GM12872 (cell line): ENCODE data around the gene DLK1.

Source experiments
- CTCF ChIP-seq: IDR thresholded peaks from 3 replicates; pipeline ENCODE4 v1.5.1; 2011; ENCODE audit warnings: low read depth, mild to moderate bottlenecking, low read length, moderate library complexity; ENCODE audit not compliant: insufficient read depth

Gene DLK1

GRCh38 chr14:100765991-100766390 lies 39.3 kb downstream of the DLK1 start:
- no peak for TF ChIP-seq CTCF

GRCh38 chr14:100767003-100767787 lies 40.5 kb downstream of the DLK1 start:
- TF ChIP-seq CTCF, result no peak

GRCh38 chr14:100767788-100768536 lies 41.3 kb downstream of the DLK1 start:
- TF ChIP-seq CTCF, result no peak

- TF ChIP-seq CTCF, result no peak
Observed at GRCh38 chr14:100769035-100769939, 42.6 kb downstream of the DLK1 start.

GRCh38 chr14:100770046-100770445 lies 43.4 kb downstream of the DLK1 start:
- TF ChIP-seq CTCF, result no peak

GRCh38 chr14:100770605-100771120 lies 44.0 kb downstream of the DLK1 start:
- TF ChIP-seq CTCF, result no peak
